ENCODE data around the gene SPACDR. TPM values are rescaled to one million over a fixed set of nuclear protein-coding genes. Genes with fewer than 3 reads are reported as not detected.

The SPACDR gene
- total and polyA plus RNA-seq, 2 donors (not counting 1 experiment from before 2014, with no cell fraction given), result 2.1 to 3.7 TPM

- WGBS (ENCODE audit: insufficient coverage), result 39% methylated on average over 8 of the region's 12 CpGs
- Mint-ChIP-seq H3K27me3 (no peaks in the 10 kb centered on the region), H3K4me3 (no peak overlapping the region), H3K4me1 (peaks cover 9% of the 10 kb centered on the region), H3K27ac (no peak overlapping the region), H3K9me3 (ENCODE audit: insufficient read depth) (no peaks in the 10 kb centered on the region)
- H3K9ac ChIP-seq (ENCODE audit: low read length), result no peak overlapping the region
- no peaks in the 10 kb centered on the region for H3K9me3 ChIP-seq (ENCODE audit: control extremely low read depth in 1 of 3, control insufficient read depth in 2 of 3, insufficient read depth in 1 of 3, low read length in 2 of 3)
- no peak overlapping the region for H3K27ac ChIP-seq (ENCODE audit: low read length in 2 of 2)
- peak; percentile 92 for ATAC-seq (ENCODE audit: low read depth)
- H3K79me2 ChIP-seq (ENCODE audit: control insufficient read depth, insufficient read depth, low read length), result no peaks in the 10 kb centered on the region
- CTCF ChIA-PET, result interaction anchor here (0.6 to 4.4 kb wide), 51 partner anchors 9 to 494 kb away, joined by 3 to 67 read pairs (median 5); partner anchors contain the start of genes GPC2, MBLAC1, MEPCE and PILRB
- H3K36me3 ChIP-seq (replicated peaks in 1 of 2; ENCODE audit: control extremely low read depth in 1 of 2, control insufficient read depth in 1 of 2, extremely low read depth in 1 of 2, insufficient read depth in 2 of 2, low read length in 1 of 2), result peaks cover 0 to 12% of the 10 kb centered on the region in 2 experiments
- H3K4me3 ChIP-seq (ENCODE audit: control extremely low read depth in 1 of 5, extremely low read depth in 1 of 5, insufficient read depth in 1 of 5, low read depth in 2 of 5, low read length in 4 of 5), result no peak overlapping the region
- H3K4me2 ChIP-seq (replicated peaks; ENCODE audit: low read depth, low read length, poor library complexity, severe bottlenecking), result peak overlapping the region; percentile 26
- H3K27me3 ChIP-seq (replicated peaks in 1 of 4; ENCODE audit: control extremely low read depth in 1 of 4, control insufficient read depth in 3 of 4, insufficient read depth in 4 of 4, low read length in 3 of 4), result no peaks in the 10 kb centered on the region
- H3K4me1 ChIP-seq (ENCODE audit: control insufficient read depth in 2 of 2, insufficient read depth in 2 of 2, low read length in 2 of 2), result peaks cover 15 to 20% of the 10 kb centered on the region in 2 donors
- peak; percentile 86 for DNase-seq
- intact Hi-C loops (cut with micrococcal nuclease), result loop anchor here (1.0 to 2.0 kb wide), 4 partner anchors 38 to 275 kb away; partner anchors contain the start of gene PILRB
- POLR2A ChIA-PET, result interaction anchor here (0.5 to 2.4 kb wide), 6 partner anchors 11 to 207 kb away, joined by 3 to 11 read pairs (median 6); partner anchors contain the start of genes MEPCE and ZCWPW1
- TF ChIP-seq CTCF (IDR thresholded peaks at IDR 0.05) (peak; percentile 81), EZH2 (IDR thresholded peaks at IDR 0.05; ENCODE audit: borderline replicate concordance, insufficient read depth, low read depth, low read length, poor library complexity, severe bottlenecking) (no peak)
- no peaks in the 10 kb centered on the region for H4K20me1 ChIP-seq (ENCODE audit: control insufficient read depth, insufficient read depth, low read length, poor library complexity, severe bottlenecking)
- H2AFZ ChIP-seq (ENCODE audit: insufficient read depth, low read depth, low read length, poor library complexity, severe bottlenecking), result no peak overlapping the region
These were observed 56.5 kb downstream of the SPACDR start for GRCh38 chr7:100407285-100408180.
